OCI-LY7 (cell line): ENCODE results near the gene TSPAN5. TPM values are rescaled to one million over a fixed set of nuclear protein-coding genes. Genes with fewer than 3 reads are reported as not detected.

Experiments used
- BruUV-seq: library from RNA; stranded (reverse); fragments of 400-500 nt; replicated peaks from 2 replicates; lab custom pipeline; 2021; lab: Mats Ljungman, UMichigan
- CTCF ChIA-PET: fragments of 300-600 bp; sonication (Branson Sonifier 250); formaldehyde crosslinking; loops from one replicate; lab custom pipeline; 2022; ENCODE audit warnings: antibody characterized with exemption; ENCODE audit not compliant: unreplicated experiment; lab: Charles Lee
- POLR2A ChIA-PET: fragments of 300-600 bp; sonication (Branson Sonifier 250); formaldehyde crosslinking; loops from one replicate; lab custom pipeline; 2022; ENCODE audit warnings: antibody characterized with exemption; lab: Charles Lee
- DNase-seq: peaks from one replicate; pipeline ENCODE4 v3.0.0-alpha.2; 2015; ENCODE audit warnings: low spot score
- H2AFZ ChIP-seq: fragments of 200-600 bp; sonication (generic), shearing (Covaris generic); 2 replicates; pipeline ENCODE4 v1.6.1; 2014; ENCODE audit warnings: mild to moderate bottlenecking, antibody characterized with exemption, low read length, moderate library complexity
- H3K27ac ChIP-seq: fragments of 200-600 bp; sonication (generic); 2 replicates; pipeline ENCODE4 v1.5.1; 2014; ENCODE audit warnings: mixed run types, low read depth, mild to moderate bottlenecking, moderate library complexity, low read length, inconsistent platforms; ENCODE audit not compliant: poor library complexity, severe bottlenecking
- H3K36me3 ChIP-seq: fragments of 200-600 bp; sonication (generic); 2 replicates; pipeline ENCODE4 v1.6.1; 2014; ENCODE audit warnings: mild to moderate bottlenecking, antibody characterized with exemption, low read length, moderate library complexity, mixed read lengths; ENCODE audit not compliant: insufficient read depth
- H3K4me1 ChIP-seq: fragments of 200-600 bp; sonication (generic); 2 replicates; pipeline ENCODE4 v1.5.1; 2014; ENCODE audit warnings: mild to moderate bottlenecking, low read length; ENCODE audit not compliant: insufficient read depth, poor library complexity, severe bottlenecking
- H3K4me2 ChIP-seq: fragments of 200-600 bp; sonication (generic); 2 replicates; pipeline ENCODE4 v1.6.1; 2014; ENCODE audit warnings: mild to moderate bottlenecking, low read length
- H3K4me3 ChIP-seq: fragments of 200-600 bp; sonication (generic); 2 replicates; pipeline ENCODE4 v1.5.1; 2014; ENCODE audit warnings: mild to moderate bottlenecking, low read depth, low read length; ENCODE audit not compliant: poor library complexity, severe bottlenecking
- H3K79me2 ChIP-seq: fragments of 200-600 bp; sonication (generic); 2 replicates; pipeline ENCODE4 v1.6.1; 2016; ENCODE audit warnings: low read depth, mild to moderate bottlenecking, low read length, moderate library complexity, mixed read lengths; ENCODE audit not compliant: insufficient read depth
- H3K9me2 ChIP-seq: fragments of 200-600 bp; sonication (generic); 2 replicates; pipeline ENCODE4 v1.6.1; 2016; ENCODE audit warnings: mild to moderate bottlenecking, low read length, mixed read lengths; ENCODE audit not compliant: insufficient read depth
- H3K9me3 ChIP-seq: fragments of 200-600 bp; sonication (generic); 2 replicates; pipeline ENCODE4 v1.6.1; 2014; ENCODE audit warnings: mild to moderate bottlenecking, mixed run types, low read length, mixed read lengths
- H4K20me1 ChIP-seq: fragments of 200-600 bp; sonication (generic); 2 replicates; pipeline ENCODE4 v1.6.1; 2014; ENCODE audit warnings: mild to moderate bottlenecking, antibody characterized with exemption, low read length, moderate library complexity, mixed read lengths; ENCODE audit not compliant: insufficient read depth
- EZH2phosphoT487 ChIP-seq: fragments of 200-600 bp; sonication (generic); IDR thresholded peaks from 2 replicates; pipeline ENCODE4 v1.6.1; 2018; ENCODE audit warnings: low read depth, borderline replicate concordance, mild to moderate bottlenecking, mixed run types, antibody characterized with exemption, low read length, moderate library complexity, mixed read lengths
- intact Hi-C: fragments of 100-400 bp; cut with micrococcal nuclease; formaldehyde crosslinking; loops from one replicate; pipeline ENCODE4 v1.10.0; 2022; ENCODE audit not compliant: unreplicated experiment
- total RNA-seq, 2 experiments: library from RNA; depleted of rRNA in 1 of 2; stranded (reverse); fragments of >200 nt in 1 of 2; shearing (Covaris generic) in 1 of 2; gene quantifications; 2 replicates each; pipeline ENCODE4 v1.2.3, GENCODE V29; 2014 to 2022
- TF ChIP-seq, protein P1 (sequence below): fragments of 200-600 bp; sonication (generic); conservative IDR thresholded peaks from 2 replicates; pipeline ENCODE4 v1.5.1; 2014; ENCODE audit warnings: mild to moderate bottlenecking, antibody characterized with exemption, low read length, moderate library complexity, mixed read lengths

Gene TSPAN5
- total RNA-seq, 2 experiments from 2014 or later: not detected

GRCh38 chr4:98470831-98471230, 187.6 kb downstream of the TSPAN5 start:
- Histone ChIP-seq H3K9me3 (no peaks in the 10 kb centered on the region), H3K79me2 (no peaks in the 10 kb centered on the region), H3K27ac (no peak overlapping the region), H3K4me2 (no peak overlapping the region), H3K9me2 (no peaks in the 10 kb centered on the region), H3K4me1 (no peaks in the 10 kb centered on the region), H2AFZ (no peak overlapping the region), H4K20me1 (no peaks in the 10 kb centered on the region), H3K4me3 (no peak overlapping the region), H3K36me3 (no peaks in the 10 kb centered on the region)
- intact Hi-C loops: no loop called here
- DNase-seq: no peak
- no TSS peak for BruUV-seq
- CTCF ChIA-PET: no interaction called here
- TF ChIP-seq EZH2phosphoT487: no peak
- TF ChIP-seq, protein P1, sequence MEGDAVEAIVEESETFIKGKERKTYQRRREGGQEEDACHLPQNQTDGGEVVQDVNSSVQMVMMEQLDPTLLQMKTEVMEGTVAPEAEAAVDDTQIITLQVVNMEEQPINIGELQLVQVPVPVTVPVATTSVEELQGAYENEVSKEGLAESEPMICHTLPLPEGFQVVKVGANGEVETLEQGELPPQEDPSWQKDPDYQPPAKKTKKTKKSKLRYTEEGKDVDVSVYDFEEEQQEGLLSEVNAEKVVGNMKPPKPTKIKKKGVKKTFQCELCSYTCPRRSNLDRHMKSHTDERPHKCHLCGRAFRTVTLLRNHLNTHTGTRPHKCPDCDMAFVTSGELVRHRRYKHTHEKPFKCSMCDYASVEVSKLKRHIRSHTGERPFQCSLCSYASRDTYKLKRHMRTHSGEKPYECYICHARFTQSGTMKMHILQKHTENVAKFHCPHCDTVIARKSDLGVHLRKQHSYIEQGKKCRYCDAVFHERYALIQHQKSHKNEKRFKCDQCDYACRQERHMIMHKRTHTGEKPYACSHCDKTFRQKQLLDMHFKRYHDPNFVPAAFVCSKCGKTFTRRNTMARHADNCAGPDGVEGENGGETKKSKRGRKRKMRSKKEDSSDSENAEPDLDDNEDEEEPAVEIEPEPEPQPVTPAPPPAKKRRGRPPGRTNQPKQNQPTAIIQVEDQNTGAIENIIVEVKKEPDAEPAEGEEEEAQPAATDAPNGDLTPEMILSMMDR: no peak
- POLR2A ChIA-PET: interaction anchor here (1.0 to 1.4 kb wide), 2 partner anchors 10 to 12 kb away, joined by 3 to 6 read pairs; no protein-coding TSS in a partner anchor

- no peak for DNase-seq
- POLR2A ChIA-PET: no interaction called here
- Histone ChIP-seq H2AFZ (no peak overlapping the region), H3K4me1 (no peaks in the 10 kb centered on the region), H3K4me3 (no peak overlapping the region), H3K9me3 (no peaks in the 10 kb centered on the region), H3K9me2 (no peaks in the 10 kb centered on the region), H3K4me2 (no peak overlapping the region), H3K27ac (no peak overlapping the region), H3K36me3 (no peaks in the 10 kb centered on the region), H3K79me2 (no peaks in the 10 kb centered on the region), H4K20me1 (no peaks in the 10 kb centered on the region)
- TF ChIP-seq EZH2phosphoT487: no peak
- TF ChIP-seq, protein P1: no peak
- CTCF ChIA-PET: no interaction called here
- no TSS peak for BruUV-seq
- intact Hi-C loops: no loop called here
Observed at GRCh38 chr4:98470366-98470765, 188.0 kb downstream of the TSPAN5 start.

DNA sequence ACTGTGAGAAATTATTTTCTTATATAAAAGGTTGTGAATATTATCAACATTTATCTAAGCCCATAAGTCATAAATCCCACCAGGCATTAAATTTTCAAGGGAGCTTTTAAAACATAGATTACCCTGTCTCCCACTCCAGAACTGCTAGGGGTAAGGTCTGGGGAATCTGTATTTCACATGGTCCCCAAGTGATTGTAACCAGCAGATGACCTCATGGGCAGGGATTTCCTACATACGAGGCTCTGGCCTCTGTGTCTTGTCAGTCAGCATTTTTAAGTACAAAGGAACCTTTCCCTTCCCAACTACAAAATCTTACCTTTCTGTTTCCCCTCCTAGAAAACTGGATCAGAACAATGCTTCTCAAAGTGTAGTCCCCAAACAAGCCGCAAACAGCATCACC, 188.6 kb downstream of the TSPAN5 start:
- H3K79me2 ChIP-seq: no peaks in the 10 kb centered on the region
- H3K9me3 ChIP-seq: no peaks in the 10 kb centered on the region
- intact Hi-C loops: loop anchor here (5.0 kb wide), 1 partner anchor 933 kb away; no protein-coding TSS in a partner anchor
- TF ChIP-seq EZH2phosphoT487: no peak
- TF ChIP-seq, protein P1: no peak
- H3K4me3 ChIP-seq: no peak overlapping the region
- no peak for DNase-seq
- no peaks in the 10 kb centered on the region for H4K20me1 ChIP-seq
- no peaks in the 10 kb centered on the region for H3K4me1 ChIP-seq
- no peaks in the 10 kb centered on the region for H3K9me2 ChIP-seq
- H3K27ac ChIP-seq: no peak overlapping the region
- no TSS peak for BruUV-seq
- H3K36me3 ChIP-seq: no peaks in the 10 kb centered on the region
- POLR2A ChIA-PET: interaction anchor here (0.6 to 0.7 kb wide), 2 partner anchors 20 to 60 kb away, joined by 3 to 4 read pairs; no protein-coding TSS in a partner anchor
- CTCF ChIA-PET: no interaction called here
- H2AFZ ChIP-seq: no peak overlapping the region
- H3K4me2 ChIP-seq: no peak overlapping the region
